ENCODE results near the gene DNAI1.

The DNAI1 gene

DNA sequence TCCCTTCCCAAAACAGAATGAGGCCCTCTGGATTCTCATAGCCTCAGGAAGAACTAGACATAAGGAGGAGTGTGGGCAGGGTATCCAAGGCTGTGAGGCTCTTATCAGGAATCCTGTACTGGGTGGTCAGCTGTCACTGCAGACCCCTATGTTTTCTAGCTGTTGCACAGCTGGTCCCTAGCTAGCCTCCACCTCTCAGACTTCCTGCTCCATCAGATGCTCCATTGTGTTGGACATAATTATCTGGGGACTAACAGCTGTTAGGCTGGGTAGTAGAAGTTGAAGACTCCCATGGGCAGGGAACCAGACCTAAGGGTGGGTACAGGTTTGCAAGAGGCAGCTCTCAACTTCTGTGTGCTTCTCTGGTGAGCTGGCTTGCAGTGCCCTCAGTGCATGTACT is 18.6 kb upstream of the DNAI1 start:
- TF ChIP-seq, protein P1, sequence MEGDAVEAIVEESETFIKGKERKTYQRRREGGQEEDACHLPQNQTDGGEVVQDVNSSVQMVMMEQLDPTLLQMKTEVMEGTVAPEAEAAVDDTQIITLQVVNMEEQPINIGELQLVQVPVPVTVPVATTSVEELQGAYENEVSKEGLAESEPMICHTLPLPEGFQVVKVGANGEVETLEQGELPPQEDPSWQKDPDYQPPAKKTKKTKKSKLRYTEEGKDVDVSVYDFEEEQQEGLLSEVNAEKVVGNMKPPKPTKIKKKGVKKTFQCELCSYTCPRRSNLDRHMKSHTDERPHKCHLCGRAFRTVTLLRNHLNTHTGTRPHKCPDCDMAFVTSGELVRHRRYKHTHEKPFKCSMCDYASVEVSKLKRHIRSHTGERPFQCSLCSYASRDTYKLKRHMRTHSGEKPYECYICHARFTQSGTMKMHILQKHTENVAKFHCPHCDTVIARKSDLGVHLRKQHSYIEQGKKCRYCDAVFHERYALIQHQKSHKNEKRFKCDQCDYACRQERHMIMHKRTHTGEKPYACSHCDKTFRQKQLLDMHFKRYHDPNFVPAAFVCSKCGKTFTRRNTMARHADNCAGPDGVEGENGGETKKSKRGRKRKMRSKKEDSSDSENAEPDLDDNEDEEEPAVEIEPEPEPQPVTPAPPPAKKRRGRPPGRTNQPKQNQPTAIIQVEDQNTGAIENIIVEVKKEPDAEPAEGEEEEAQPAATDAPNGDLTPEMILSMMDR (conservative IDR thresholded peaks at IDR 0.05; ENCODE audit: low read depth, low read length) = no peak
- no peak for DNase-seq (ENCODE audit: low read depth)
- no peak overlapping the region for H3K4me3 ChIP-seq (ENCODE audit: low read length)

DNA sequence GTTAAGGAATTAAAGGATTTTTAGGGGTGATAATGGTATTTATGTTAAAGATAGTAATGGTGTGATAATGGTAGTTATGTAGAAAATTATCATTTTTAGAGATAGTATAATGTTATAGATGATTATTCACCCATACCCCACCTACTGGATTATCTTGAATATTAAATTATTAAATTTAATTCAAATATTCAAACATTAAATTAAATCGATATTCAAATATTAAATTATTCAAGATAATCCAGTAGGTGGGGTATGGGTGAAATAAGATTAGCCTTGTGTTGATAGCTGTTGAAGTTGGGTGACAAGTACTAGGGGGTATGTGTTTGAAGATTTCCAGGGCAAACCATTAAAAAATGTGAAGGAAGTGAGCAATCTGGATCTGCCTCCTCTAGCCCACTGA is 15.8 kb upstream of the DNAI1 start:
- no peak overlapping the region for H3K4me3 ChIP-seq (ENCODE audit: low read length)
- TF ChIP-seq, protein P1 (conservative IDR thresholded peaks at IDR 0.05; ENCODE audit: low read depth, low read length) = no peak
- no peak for DNase-seq (ENCODE audit: low read depth)

DNA sequence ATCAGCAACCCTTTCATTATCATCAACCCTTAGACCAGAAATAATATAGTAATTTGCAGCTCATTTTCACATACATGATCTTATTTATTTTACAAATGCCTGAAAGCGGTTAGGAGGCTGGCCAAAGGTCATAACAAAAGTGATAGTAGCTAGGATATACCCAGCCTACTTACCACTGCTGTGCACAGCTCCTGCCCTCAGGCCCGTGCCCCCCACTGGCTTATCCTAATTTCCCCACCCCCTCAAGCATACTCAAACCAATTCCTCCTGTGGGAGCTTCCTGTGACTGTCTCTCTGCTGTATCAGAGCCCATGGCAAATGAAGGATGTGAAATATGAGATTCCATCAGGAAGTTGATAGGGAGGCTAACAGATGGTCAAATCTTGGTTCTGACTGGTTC is 15.1 kb upstream of the DNAI1 start:
- no peak overlapping the region for H3K4me3 ChIP-seq (ENCODE audit: low read length)
- no peak for DNase-seq (ENCODE audit: low read depth)
- TF ChIP-seq, protein P1 (conservative IDR thresholded peaks at IDR 0.05; ENCODE audit: low read depth, low read length) = no peak

DNA sequence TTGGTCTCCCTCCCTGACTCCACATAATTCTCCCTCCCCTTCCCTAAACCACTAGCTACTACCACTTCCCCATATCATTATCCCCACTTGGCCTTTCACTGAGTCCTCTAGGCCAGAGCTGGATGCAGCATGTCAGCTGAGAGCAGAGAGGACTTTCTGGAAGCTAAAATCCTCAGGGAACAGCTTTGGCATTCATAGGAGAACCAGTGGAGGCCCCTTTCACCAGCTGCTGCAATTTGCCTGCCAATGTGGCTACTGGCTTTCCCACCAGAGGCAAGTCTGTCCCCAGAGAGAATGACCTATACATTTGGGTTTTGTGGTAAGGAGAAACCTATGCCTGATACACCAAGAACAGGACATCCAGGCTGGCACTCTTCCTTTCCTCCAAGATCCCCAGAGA is 14.6 kb upstream of the DNAI1 start:
- H3K4me3 ChIP-seq (ENCODE audit: low read length) = no peak overlapping the region
- TF ChIP-seq, protein P1 (conservative IDR thresholded peaks at IDR 0.05; ENCODE audit: low read depth, low read length) = no peak
- no peak for DNase-seq (ENCODE audit: low read depth)

DNA sequence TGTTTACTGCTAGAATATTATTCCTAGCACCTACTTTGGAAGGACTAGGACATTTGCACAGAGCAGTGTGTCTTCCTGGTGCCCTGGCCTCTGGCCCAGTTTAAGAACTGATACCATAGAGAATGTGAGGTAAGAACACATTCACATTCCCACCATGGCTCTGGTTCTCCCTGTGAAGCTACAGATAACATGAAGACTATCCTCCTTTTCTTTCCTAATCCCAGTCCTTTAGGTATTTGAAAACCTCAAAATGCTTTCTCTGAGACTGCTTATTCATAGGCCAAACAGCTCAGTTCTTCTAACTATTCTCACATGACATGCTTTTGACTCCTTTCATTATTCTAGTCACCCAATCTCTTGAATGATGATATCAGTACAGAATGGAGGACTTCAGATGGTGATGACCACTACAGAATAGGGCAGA is 12.1 kb upstream of the DNAI1 start:
- TF ChIP-seq, protein P1 (conservative IDR thresholded peaks at IDR 0.05; ENCODE audit: low read depth, low read length) = no peak
- H3K4me3 ChIP-seq (ENCODE audit: low read length) = no peak overlapping the region
- DNase-seq (ENCODE audit: low read depth) = no peak

DNA sequence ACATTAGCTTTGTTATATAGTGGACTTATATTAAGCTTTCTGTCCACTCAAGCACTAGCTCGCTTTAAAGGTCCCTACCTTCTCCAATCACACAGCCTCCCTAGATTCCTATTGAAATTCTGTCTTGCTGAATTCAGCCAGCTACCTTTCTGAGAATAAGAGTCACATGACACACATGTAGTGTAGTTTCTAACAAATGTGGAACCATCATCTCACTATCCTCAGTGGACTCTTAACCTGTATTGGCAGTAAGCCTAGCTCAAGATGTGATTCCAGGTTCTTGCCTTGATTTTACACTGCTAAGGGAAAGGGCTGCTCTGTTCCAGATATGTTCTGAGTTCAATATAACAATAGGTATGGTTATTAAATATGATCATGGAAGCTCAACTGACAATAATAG is 11.7 kb upstream of the DNAI1 start:
- TF ChIP-seq, protein P1 (conservative IDR thresholded peaks at IDR 0.05; ENCODE audit: low read depth, low read length) = no peak
- no peak for DNase-seq (ENCODE audit: low read depth)
- H3K4me3 ChIP-seq (ENCODE audit: low read length) = no peak overlapping the region

DNA sequence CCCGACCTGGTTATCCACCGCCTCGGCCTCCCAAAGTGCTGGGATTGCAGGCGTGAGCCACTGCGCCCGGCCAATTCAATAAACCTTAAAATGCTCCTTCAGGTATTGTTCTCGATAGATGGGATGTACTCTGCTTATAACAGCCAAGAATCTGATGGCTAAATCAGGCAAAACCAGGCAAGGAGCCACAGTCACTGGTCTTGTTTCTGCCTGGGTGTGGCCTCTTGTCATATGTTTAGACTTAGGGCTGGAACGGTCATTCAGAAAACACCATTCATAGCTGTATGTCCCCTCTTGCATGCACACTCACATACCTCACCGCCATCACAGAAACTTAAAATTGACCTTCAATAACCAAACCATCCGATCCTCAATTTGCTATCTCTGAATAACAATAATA is 8.0 kb upstream of the DNAI1 start:
- TF ChIP-seq, protein P1 (conservative IDR thresholded peaks at IDR 0.05; ENCODE audit: low read depth, low read length) = no peak
- H3K4me3 ChIP-seq (ENCODE audit: low read length) = no peak overlapping the region

More for the DNA sequence above, 8.0 kb upstream of the DNAI1 start:
- no peak for DNase-seq (ENCODE audit: low read depth)
